Bronchial epithelial cell (primary cell): ENCODE measurements around the gene SDHB. TPM values are rescaled to one million over a fixed set of nuclear protein-coding genes. Genes with fewer than 3 reads are reported as not detected.

Experiments
- DNase-seq: peaks from one replicate; pipeline ENCODE4 v3.0.0-alpha.2; 2010; ENCODE audit warnings: low read depth
- FAIRE-seq: peaks from 2 replicates; lab custom pipeline; 2011; peaks lifted over from hg19 to GRCh38; lab: Jason Lieb, UNC
- H3K27me3 ChIP-seq: 2 replicates; pipeline ENCODE4 v1.5.1; 2011; ENCODE audit warnings: low read length; ENCODE audit not compliant: control insufficient read depth, insufficient read depth
- H3K36me3 ChIP-seq: 2 replicates; pipeline ENCODE4 v1.5.1; 2011; ENCODE audit warnings: low read length; ENCODE audit not compliant: control insufficient read depth, insufficient read depth
- H3K4me3 ChIP-seq: 2 replicates; pipeline ENCODE4 v1.5.1; 2011; ENCODE audit warnings: mild to moderate bottlenecking, low read depth, low read length, control low read depth
- CTCF ChIP-seq: IDR thresholded peaks from 2 replicates; pipeline ENCODE4 v1.5.1; 2011; ENCODE audit warnings: mild to moderate bottlenecking, moderate library complexity, low read length, control low read depth, inconsistent platforms; ENCODE audit not compliant: insufficient read depth, severe bottlenecking
- total RNA-seq: library from RNA; depleted of rRNA; stranded (reverse); fragments of >200 nt; gene quantifications from 2 replicates; pipeline ENCODE4 v1.2.1, GENCODE V29; 2014

The SDHB gene
- total RNA-seq, 1 donor from 2014 or later, result 185 TPM

- peak; percentile 62 for DNase-seq
Measured at GRCh38 chr1:17059391-17060305, 5.8 kb upstream of the SDHB start.

GRCh38 chr1:17056551-17056950 is 2.7 kb upstream of the SDHB start:
- Histone ChIP-seq H3K4me3 (no peak overlapping the region), H3K27me3 (no peaks in the 10 kb centered on the region), H3K36me3 (no peaks in the 10 kb centered on the region)
- TF ChIP-seq CTCF, result no peak
- DNase-seq (no peak), FAIRE-seq (no peak)

More at GRCh38 chr1:17059391-17060305, 5.8 kb upstream of the SDHB start:
- Histone ChIP-seq H3K4me3 (no peak overlapping the region), H3K36me3 (no peaks in the 10 kb centered on the region), H3K27me3 (no peaks in the 10 kb centered on the region)
- peak; percentile 64 for FAIRE-seq
- peak; percentile 96 for TF ChIP-seq CTCF

- no peaks in the 10 kb centered on the region for H3K27me3 ChIP-seq
- H3K4me3 ChIP-seq, result no peak overlapping the region
- no peaks in the 10 kb centered on the region for H3K36me3 ChIP-seq
- TF ChIP-seq CTCF, result no peak
- no peak for FAIRE-seq
- no peak for DNase-seq
Measured at GRCh38 chr1:17055801-17056200, 2.0 kb upstream of the SDHB start.

GRCh38 chr1:17053086-17053684 is 647 bp downstream of the SDHB start:
- H3K27me3 ChIP-seq, result no peaks in the 10 kb centered on the region
- TF ChIP-seq CTCF, result no peak
- H3K4me3 ChIP-seq, result peak overlapping the region; percentile 58
- peaks cover 1% of the 10 kb centered on the region for H3K36me3 ChIP-seq
- FAIRE-seq (no peak), DNase-seq (no peak)

GRCh38 chr1:17052641-17053040 is 1.2 kb downstream of the SDHB start:
- no peak overlapping the region for H3K4me3 ChIP-seq
- no peak for FAIRE-seq
- H3K27me3 ChIP-seq, result no peaks in the 10 kb centered on the region

More at GRCh38 chr1:17052641-17053040, 1.2 kb downstream of the SDHB start:
- no peak for DNase-seq
- H3K36me3 ChIP-seq, result peaks cover 2% of the 10 kb centered on the region
- TF ChIP-seq CTCF, result no peak
